ENCODE results near the gene AGR2. TPM values are rescaled to one million over a fixed set of nuclear protein-coding genes. Genes with fewer than 3 reads are reported as not detected.

AGR2 gene
- polyA plus RNA-seq, 3 donors, result not detected

DNA sequence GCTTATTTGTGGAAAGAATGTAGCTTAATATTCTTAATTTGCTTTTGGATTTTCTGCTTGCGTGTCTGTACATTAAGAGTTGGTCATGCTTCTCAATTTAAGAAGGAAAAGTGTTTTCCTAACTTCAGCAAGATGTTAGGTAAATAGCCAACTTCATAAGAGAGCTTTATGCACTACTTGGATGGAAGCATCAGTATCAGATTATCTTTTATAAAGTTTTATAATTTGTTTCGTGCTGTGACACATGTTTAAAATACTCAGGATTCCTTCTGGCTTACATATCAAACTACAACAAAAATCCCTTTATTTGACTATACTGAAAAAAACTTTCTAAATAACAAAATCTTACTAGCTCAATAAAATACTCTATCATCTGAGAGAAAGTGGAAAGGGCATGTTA, 34.8 kb upstream of the AGR2 start:
- no CpG with 5 or more reads among the region's 2 CpGs for WGBS (ENCODE audit: insufficient coverage)
- intact Hi-C loops (cut with micrococcal nuclease), result no loop called here
- peaks cover 0 to under 1% (median 0%) of the 10 kb centered on the region in 3 donors for H3K27me3 Mint-ChIP-seq (ENCODE audit: low read depth in 3 of 3)

GRCh38 chr7:16838891-16839290, 34.1 kb upstream of the AGR2 start:
- no peak overlapping the region for H3K27ac ChIP-seq (ENCODE audit: low read depth in 1 of 2, low read length in 2 of 2)
- H3K9me3 Mint-ChIP-seq, result peaks cover 0 to 4% (median 0%) of the 10 kb centered on the region in 7 donors
- intact Hi-C loops (cut with micrococcal nuclease), result no loop called here
- no peaks in the 10 kb centered on the region for H3K4me1 ChIP-seq (ENCODE audit: control insufficient read depth in 1 of 2, insufficient read depth in 2 of 2, low read length in 2 of 2)
- DNase-seq, result no peak
- H3K36me3 Mint-ChIP-seq, result no peaks in the 10 kb centered on the region
- no peaks in the 10 kb centered on the region for H3K4me1 Mint-ChIP-seq
- H3K36me3 ChIP-seq (replicated peaks in 1 of 2; ENCODE audit: control insufficient read depth in 1 of 2, insufficient read depth in 2 of 2, low read length in 2 of 2), result no peaks in the 10 kb centered on the region
- H3K27me3 Mint-ChIP-seq (ENCODE audit: low read depth in 3 of 3), result peaks cover 0 to 1% (median 0%) of the 10 kb centered on the region in 3 donors
- H4K20me1 ChIP-seq (ENCODE audit: insufficient read depth, low read length), result no peaks in the 10 kb centered on the region
- no peak overlapping the region for H3K9ac ChIP-seq (ENCODE audit: insufficient read depth, low read length, poor library complexity, severe bottlenecking)
- H3K4me3 ChIP-seq (replicated peaks in 1 of 3; ENCODE audit: low read depth in 2 of 3, low read length in 3 of 3), result no peak overlapping the region
- no peaks in the 10 kb centered on the region for H3K79me2 ChIP-seq (ENCODE audit: insufficient read depth, low read length)
- H3K9me3 ChIP-seq (replicated peaks in 1 of 2; ENCODE audit: control insufficient read depth in 1 of 2, insufficient read depth in 1 of 2, low read length in 2 of 2), result no peaks in the 10 kb centered on the region
- TF ChIP-seq, protein P1, sequence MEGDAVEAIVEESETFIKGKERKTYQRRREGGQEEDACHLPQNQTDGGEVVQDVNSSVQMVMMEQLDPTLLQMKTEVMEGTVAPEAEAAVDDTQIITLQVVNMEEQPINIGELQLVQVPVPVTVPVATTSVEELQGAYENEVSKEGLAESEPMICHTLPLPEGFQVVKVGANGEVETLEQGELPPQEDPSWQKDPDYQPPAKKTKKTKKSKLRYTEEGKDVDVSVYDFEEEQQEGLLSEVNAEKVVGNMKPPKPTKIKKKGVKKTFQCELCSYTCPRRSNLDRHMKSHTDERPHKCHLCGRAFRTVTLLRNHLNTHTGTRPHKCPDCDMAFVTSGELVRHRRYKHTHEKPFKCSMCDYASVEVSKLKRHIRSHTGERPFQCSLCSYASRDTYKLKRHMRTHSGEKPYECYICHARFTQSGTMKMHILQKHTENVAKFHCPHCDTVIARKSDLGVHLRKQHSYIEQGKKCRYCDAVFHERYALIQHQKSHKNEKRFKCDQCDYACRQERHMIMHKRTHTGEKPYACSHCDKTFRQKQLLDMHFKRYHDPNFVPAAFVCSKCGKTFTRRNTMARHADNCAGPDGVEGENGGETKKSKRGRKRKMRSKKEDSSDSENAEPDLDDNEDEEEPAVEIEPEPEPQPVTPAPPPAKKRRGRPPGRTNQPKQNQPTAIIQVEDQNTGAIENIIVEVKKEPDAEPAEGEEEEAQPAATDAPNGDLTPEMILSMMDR (IDR thresholded peaks at IDR 0.05), result no peak
- H2AFZ ChIP-seq (ENCODE audit: insufficient read depth, low read depth, low read length, poor library complexity, severe bottlenecking), result no peak overlapping the region
- H3K27me3 ChIP-seq (ENCODE audit: control insufficient read depth in 2 of 2, insufficient read depth in 2 of 2, low read length in 2 of 2), result no peaks in the 10 kb centered on the region
- H3K27ac Mint-ChIP-seq, result no peak overlapping the region
- no peak overlapping the region for H3K4me3 Mint-ChIP-seq
- no CpG with 5 or more reads among the region's 1 CpG for WGBS (ENCODE audit: insufficient coverage)
- H3K4me2 ChIP-seq (replicated peaks; ENCODE audit: extremely low read depth, low read length, poor library complexity, severe bottlenecking), result no peak overlapping the region

More for the DNA sequence above, 34.8 kb upstream of the AGR2 start:
- Histone ChIP-seq H2AFZ (ENCODE audit: insufficient read depth, low read depth, low read length, poor library complexity, severe bottlenecking) (no peak overlapping the region), H3K27me3 (ENCODE audit: control insufficient read depth in 2 of 2, insufficient read depth in 2 of 2, low read length in 2 of 2) (no peaks in the 10 kb centered on the region), H4K20me1 (ENCODE audit: insufficient read depth, low read length) (no peaks in the 10 kb centered on the region), H3K36me3 (replicated peaks in 1 of 2; ENCODE audit: control insufficient read depth in 1 of 2, insufficient read depth in 2 of 2, low read length in 2 of 2) (no peaks in the 10 kb centered on the region), H3K4me3 (replicated peaks in 1 of 3; ENCODE audit: low read depth in 2 of 3, low read length in 3 of 3) (no peak overlapping the region), H3K27ac (ENCODE audit: low read depth in 1 of 2, low read length in 2 of 2) (no peak overlapping the region), H3K79me2 (ENCODE audit: insufficient read depth, low read length) (no peaks in the 10 kb centered on the region), H3K9ac (ENCODE audit: insufficient read depth, low read length, poor library complexity, severe bottlenecking) (no peak overlapping the region), H3K4me2 (replicated peaks; ENCODE audit: extremely low read depth, low read length, poor library complexity, severe bottlenecking) (no peak overlapping the region), H3K9me3 (replicated peaks in 1 of 2; ENCODE audit: control insufficient read depth in 1 of 2, insufficient read depth in 1 of 2, low read length in 2 of 2) (no peaks in the 10 kb centered on the region), H3K4me1 (ENCODE audit: control insufficient read depth in 1 of 2, insufficient read depth in 2 of 2, low read length in 2 of 2) (no peaks in the 10 kb centered on the region)
- Mint-ChIP-seq H3K36me3 (no peaks in the 10 kb centered on the region), H3K4me3 (no peak overlapping the region), H3K9me3 (peaks cover 0 to 4% (median 0%) of the 10 kb centered on the region in 7 donors), H3K4me1 (no peaks in the 10 kb centered on the region), H3K27ac (no peak overlapping the region)
- TF ChIP-seq, protein P1 (IDR thresholded peaks at IDR 0.05), result no peak
- no peak for DNase-seq
